GM12878 (cell line): ENCODE data around the gene FAM47E. TPM values are rescaled to one million over a fixed set of nuclear protein-coding genes. Genes with fewer than 3 reads are reported as not detected.

Experiments used
- ATAC-seq: fragments of 200-7000 bp; cut with Tn5 transposase; 3 replicates; pipeline ENCODE4 v1.9.1; 2020; ENCODE audit warnings: mild to moderate bottlenecking, moderate library complexity
- BruUV-seq: library from RNA; stranded (reverse); fragments of 400-500 nt; replicated peaks from 2 replicates; lab custom pipeline; 2021; lab: Mats Ljungman, UMichigan
- CTCF ChIA-PET: fragments of 300-600 bp; sonication (Branson Sonifier 250); formaldehyde crosslinking; extraction: SDS; loops from one replicate; lab custom pipeline; 2021; ENCODE audit warnings: inconsistent platforms; lab: Yijun Ruan, JAX
- POLR2A ChIA-PET: fragments of 350-600 bp; formaldehyde crosslinking; extraction: SDS; loops from one replicate; lab custom pipeline; 2021; ENCODE audit warnings: inconsistent platforms; lab: Charles Lee
- RAD21 ChIA-PET: fragments of 300-600 bp; sonication (Branson Sonifier 250); formaldehyde crosslinking; loops from one replicate; lab custom pipeline; 2023; ENCODE audit warnings: antibody characterized with exemption; ENCODE audit not compliant: unreplicated experiment; lab: Charles Lee
- SMC1A ChIA-PET: fragments of 300-600 bp; sonication (Branson Sonifier 250); formaldehyde crosslinking; loops from one replicate; lab custom pipeline; 2023; ENCODE audit not compliant: unreplicated experiment, uncharacterized antibody; lab: Charles Lee
- DNase-seq: peaks from one replicate; pipeline ENCODE4 v3.0.0-alpha.2; 2011; ENCODE audit warnings: low read depth, low spot score
- FAIRE-seq: peaks from 3 replicates; lab custom pipeline; 2011; peaks lifted over from hg19 to GRCh38; lab: Jason Lieb, UNC
- H2AFZ ChIP-seq: 2 replicates; pipeline ENCODE4 v1.6.0; 2011; ENCODE audit warnings: low read depth, low read length, control low read depth; ENCODE audit not compliant: control insufficient read depth
- H3K27ac ChIP-seq: 2 replicates; pipeline ENCODE4 v1.5.1; 2011; ENCODE audit warnings: control low read depth; ENCODE audit not compliant: control insufficient read depth, insufficient read depth
- H3K27me3 ChIP-seq, 2 experiments: replicated peaks in 1 of 2; 2 replicates each; pipeline versions ENCODE4 v1.6.0 to v1.6.1; 2011; ENCODE audit warnings: low read length in 1 of 2; ENCODE audit not compliant: control insufficient read depth in 2 of 2, insufficient read depth in 2 of 2
- H3K36me3 ChIP-seq, 2 experiments: 2 replicates each; pipeline ENCODE4 v1.5.1; 2011; ENCODE audit warnings: low read length in 1 of 2; ENCODE audit not compliant: control insufficient read depth in 2 of 2, insufficient read depth in 2 of 2
- H3K4me1 ChIP-seq: 2 replicates; pipeline ENCODE4 v1.6.1; 2011; ENCODE audit warnings: mild to moderate bottlenecking, low read length, moderate library complexity, mixed read lengths; ENCODE audit not compliant: control insufficient read depth, insufficient read depth
- H3K4me2 ChIP-seq: 2 replicates; pipeline ENCODE4 v1.6.0; 2011; ENCODE audit warnings: control low read depth; ENCODE audit not compliant: control insufficient read depth, insufficient read depth
- H3K4me3 ChIP-seq: fragments of 200-600 bp; sonication (generic); 2 replicates; pipeline ENCODE4 v1.5.1; 2016
- H3K79me2 ChIP-seq: 2 replicates; pipeline ENCODE4 v1.6.0; 2011; ENCODE audit warnings: low read length; ENCODE audit not compliant: control insufficient read depth, insufficient read depth
- H3K9ac ChIP-seq: 2 replicates; pipeline ENCODE4 v1.8.0; 2011; ENCODE audit warnings: low read length, control low read depth, mixed read lengths; ENCODE audit not compliant: control insufficient read depth, insufficient read depth
- H3K9me3 ChIP-seq: replicated peaks from 3 replicates; pipeline ENCODE4 v1.5.1; 2011; ENCODE audit warnings: mild to moderate bottlenecking, low read length; ENCODE audit not compliant: control insufficient read depth, insufficient read depth
- H4K20me1 ChIP-seq: 2 replicates; pipeline ENCODE4 v1.6.0; 2011; ENCODE audit not compliant: control insufficient read depth, insufficient read depth
- BHLHE40 ChIP-seq, 2 experiments: fragments of 450-650 bp in 1 of 2; IDR thresholded peaks; 2 replicates each; pipeline ENCODE4 v1.6.1; 2011 to 2017; ENCODE audit warnings: low read depth in 2 of 2, borderline replicate concordance in 1 of 2, improper control_type of control experiment in 1 of 2, low read length in 1 of 2, mild to moderate bottlenecking in 1 of 2
- EZH2 ChIP-seq: IDR thresholded peaks from 2 replicates; pipeline ENCODE4 v1.6.1; 2012; ENCODE audit warnings: low read depth, mild to moderate bottlenecking, control low read depth, inconsistent platforms, low read length, borderline replicate concordance; ENCODE audit not compliant: control insufficient read depth
- FOXK2 ChIP-seq: fragments of 450-650 bp; IDR thresholded peaks from 2 replicates; pipeline ENCODE4 v1.6.1; 2017; ENCODE audit warnings: mild to moderate bottlenecking, moderate library complexity
- GABPA ChIP-seq: IDR thresholded peaks from 2 replicates; pipeline ENCODE4 v1.6.1; 2014; ENCODE audit warnings: antibody characterized with exemption, low read depth, mild to moderate bottlenecking, inconsistent platforms
- MTA2 ChIP-seq: fragments of 450-650 bp; IDR thresholded peaks from 2 replicates; pipeline ENCODE4 v1.6.1; 2016; ENCODE audit warnings: low read depth, mild to moderate bottlenecking, moderate library complexity
- MXI1 ChIP-seq: fragments of 150-350 bp; IDR thresholded peaks from 2 replicates; pipeline ENCODE4 v1.6.1; 2011; ENCODE audit warnings: low read depth, mild to moderate bottlenecking, inconsistent platforms, low read length, improper control_type of control experiment
- PRDM15 ChIP-seq: fragments of 450-650 bp; formaldehyde crosslinking; IDR thresholded peaks from 2 replicates; pipeline ENCODE4 v1.4.0; 2020; ENCODE audit warnings: mild to moderate bottlenecking, moderate library complexity
- RCOR1 ChIP-seq: conservative IDR thresholded peaks from 2 replicates; pipeline ENCODE4 v1.6.1; 2012; ENCODE audit warnings: low read depth, low read length, improper control_type of control experiment
- TBL1XR1 ChIP-seq: IDR thresholded peaks from 2 replicates; pipeline ENCODE4 v1.6.1; 2012; ENCODE audit warnings: low read depth, low read length, improper control_type of control experiment
- ZNF384 ChIP-seq: IDR thresholded peaks from 2 replicates; pipeline ENCODE4 v1.6.1; 2012; ENCODE audit warnings: low read depth, mild to moderate bottlenecking, low read length, improper control_type of control experiment, borderline replicate concordance
- WGBS: methylation state at CpG from one replicate; pipeline ENCODE4 v1.1.6; 2016; ENCODE audit warnings: low lambda C conversion rate; ENCODE audit not compliant: insufficient replicate concordance, insufficient coverage; ENCODE audit errors: missing lambda C conversion rate; 5-methylcytosine and 5-hydroxymethylcytosine counted together
- in situ Hi-C: fragments of 300-500 bp; cut with MboI; formaldehyde crosslinking; loops from 9 replicates; pipeline ENCODE4 v1.14.3; 2018; ENCODE audit warnings: mixed read lengths
- intact Hi-C: fragments of 100-400 bp; cut with micrococcal nuclease; formaldehyde crosslinking; loops from one replicate; pipeline ENCODE4 v1.14.2; 2022; ENCODE audit not compliant: unreplicated experiment
- polyA plus RNA-seq, 11 experiments: library from polyadenylated mRNA; depleted of rRNA in 4 of 11; unstranded in 6 of 11; stranded (reverse) in 5 of 11; fragments of >200 nt; fragmentation: Nextera tagmentation in 4 of 11; fragmentation: Illumina TruSeq in 1 of 11; extraction: Ambion mirVana in 4 of 11; extraction: Trizol in 1 of 11; gene quantifications; 1 replicate in 1 of 11; 2 replicates in 10 of 11; pipeline versions ENCODE4 v1.2.1 to v1.2.3, GENCODE V29; 2011 to 2016; ENCODE audit warnings: inconsistent platforms in 2 of 11, missing spikeins in 2 of 11, low read depth in 1 of 11
- total RNA-seq, 4 experiments: library from RNA; depleted of rRNA in 3 of 4; stranded (reverse); fragments of >200 nt in 3 of 4; fragmentation: Illumina TruSeq in 1 of 4; extraction: Trizol in 1 of 4; gene quantifications; 2 replicates each; pipeline versions ENCODE4 v1.2.1 to v1.2.3, GENCODE V29; 2013 to 2021
- TF ChIP-seq, protein P1 (sequence below): fragments of 450-650 bp; IDR thresholded peaks from 2 replicates; pipeline ENCODE4 v1.6.1; 2014; ENCODE audit warnings: mild to moderate bottlenecking

The FAM47E gene
- total and polyA plus RNA-seq, 10 of the 15 experiments (the other 5 are each of a cell fraction or from before 2014, with no cell fraction given): 0.03 TPM; not detected in 9

GRCh38 chr4:76277667-76278066 lies 26.1 kb downstream of the FAM47E start:
- H2AFZ ChIP-seq: no peak overlapping the region
- ChIA-PET SMC1A (interaction anchor here (1.7 to 2.2 kb wide), 2 partner anchors 10 to 11 kb away, joined by 3 to 9 read pairs; no protein-coding TSS in a partner anchor), CTCF (interaction anchor here (0.7 kb wide), 1 partner anchor 98 kb away, joined by 3 read pairs; no protein-coding TSS in a partner anchor), RAD21 (interaction anchor here (1.5 kb wide), 1 partner anchor 23 kb away, joined by 3 read pairs; no protein-coding TSS in a partner anchor), POLR2A (no interaction called here)
- no peaks in the 10 kb centered on the region for H4K20me1 ChIP-seq
- in situ Hi-C loops: no loop called here
- H3K4me2 ChIP-seq: no peak overlapping the region
- H3K9ac ChIP-seq: no peak overlapping the region
- no peak for ATAC-seq
- no TSS peak for BruUV-seq
- H3K27ac ChIP-seq: no peak overlapping the region
- H3K79me2 ChIP-seq: no peaks in the 10 kb centered on the region
- 0% methylated on average over 1 of the region's 1 CpG for WGBS
- DNase-seq: no peak
- H3K27me3 ChIP-seq: peaks cover 0 to 3% of the 10 kb centered on the region in 2 experiments; a peak in 3 of 4 replicates
- H3K9me3 ChIP-seq: no peaks in the 10 kb centered on the region
- no peak overlapping the region for H3K4me3 ChIP-seq
- H3K4me1 ChIP-seq: no peaks in the 10 kb centered on the region
- intact Hi-C loops: no loop called here
- no peak for FAIRE-seq
- TF ChIP-seq, protein P1, sequence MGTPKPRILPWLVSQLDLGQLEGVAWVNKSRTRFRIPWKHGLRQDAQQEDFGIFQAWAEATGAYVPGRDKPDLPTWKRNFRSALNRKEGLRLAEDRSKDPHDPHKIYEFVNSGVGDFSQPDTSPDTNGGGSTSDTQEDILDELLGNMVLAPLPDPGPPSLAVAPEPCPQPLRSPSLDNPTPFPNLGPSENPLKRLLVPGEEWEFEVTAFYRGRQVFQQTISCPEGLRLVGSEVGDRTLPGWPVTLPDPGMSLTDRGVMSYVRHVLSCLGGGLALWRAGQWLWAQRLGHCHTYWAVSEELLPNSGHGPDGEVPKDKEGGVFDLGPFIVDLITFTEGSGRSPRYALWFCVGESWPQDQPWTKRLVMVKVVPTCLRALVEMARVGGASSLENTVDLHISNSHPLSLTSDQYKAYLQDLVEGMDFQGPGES: no peak
- TF ChIP-seq MTA2 (no peak), BHLHE40 (IDR thresholded peaks at IDR 0.05; ENCODE audit: borderline replicate concordance in 1 of 2, low read depth in 2 of 2, low read length in 1 of 2) (no peak), GABPA (no peak), ZNF384 (no peak), TBL1XR1 (no peak), MXI1 (no peak), RCOR1 (no peak), PRDM15 (no peak), EZH2 (no peak), FOXK2 (no peak)
- H3K36me3 ChIP-seq: no peaks in the 10 kb centered on the region
